ACC112 (cell line): ENCODE data around the gene RIPK4.

Experiments used
- H2AFZ ChIP-seq: fragments of 200-600 bp; sonication (generic); one replicate; pipeline ENCODE4 v1.6.0; 2017; ENCODE audit warnings: antibody characterized with exemption, low read length; ENCODE audit not compliant: unreplicated experiment
- H3K27ac ChIP-seq: fragments of 200-600 bp; sonication (generic); 2 replicates; pipeline ENCODE4 v1.5.1; 2014; ENCODE audit warnings: low read depth, mild to moderate bottlenecking, antibody characterized with exemption, low read length, moderate library complexity
- H3K27me3 ChIP-seq: fragments of 200-600 bp; sonication (generic); 2 replicates; pipeline ENCODE4 v1.6.1; 2014; ENCODE audit warnings: mild to moderate bottlenecking, antibody characterized with exemption, low read length, moderate library complexity, mixed read lengths; ENCODE audit not compliant: insufficient read depth
- H3K36me3 ChIP-seq: fragments of 200-600 bp; sonication (generic); 2 replicates; pipeline ENCODE4 v1.6.1; 2016; ENCODE audit warnings: mild to moderate bottlenecking, antibody characterized with exemption, low read length, moderate library complexity, mixed read lengths; ENCODE audit not compliant: insufficient read depth
- H3K4me1 ChIP-seq: fragments of 200-600 bp; sonication (generic); one replicate; pipeline ENCODE4 v1.6.1; 2016; ENCODE audit warnings: low read length, mixed read lengths; ENCODE audit not compliant: insufficient read depth, unreplicated experiment, control insufficient read depth
- H3K4me3 ChIP-seq: fragments of 200-600 bp; sonication (generic); 2 replicates; pipeline ENCODE4 v1.5.1; 2014; ENCODE audit warnings: mild to moderate bottlenecking, low read depth, low read length
- H3K79me2 ChIP-seq: fragments of 200-600 bp; sonication (generic); one replicate; pipeline ENCODE4 v1.6.0; 2016; ENCODE audit warnings: low read length; ENCODE audit not compliant: control insufficient read depth, unreplicated experiment, insufficient read depth

Gene RIPK4

DNA sequence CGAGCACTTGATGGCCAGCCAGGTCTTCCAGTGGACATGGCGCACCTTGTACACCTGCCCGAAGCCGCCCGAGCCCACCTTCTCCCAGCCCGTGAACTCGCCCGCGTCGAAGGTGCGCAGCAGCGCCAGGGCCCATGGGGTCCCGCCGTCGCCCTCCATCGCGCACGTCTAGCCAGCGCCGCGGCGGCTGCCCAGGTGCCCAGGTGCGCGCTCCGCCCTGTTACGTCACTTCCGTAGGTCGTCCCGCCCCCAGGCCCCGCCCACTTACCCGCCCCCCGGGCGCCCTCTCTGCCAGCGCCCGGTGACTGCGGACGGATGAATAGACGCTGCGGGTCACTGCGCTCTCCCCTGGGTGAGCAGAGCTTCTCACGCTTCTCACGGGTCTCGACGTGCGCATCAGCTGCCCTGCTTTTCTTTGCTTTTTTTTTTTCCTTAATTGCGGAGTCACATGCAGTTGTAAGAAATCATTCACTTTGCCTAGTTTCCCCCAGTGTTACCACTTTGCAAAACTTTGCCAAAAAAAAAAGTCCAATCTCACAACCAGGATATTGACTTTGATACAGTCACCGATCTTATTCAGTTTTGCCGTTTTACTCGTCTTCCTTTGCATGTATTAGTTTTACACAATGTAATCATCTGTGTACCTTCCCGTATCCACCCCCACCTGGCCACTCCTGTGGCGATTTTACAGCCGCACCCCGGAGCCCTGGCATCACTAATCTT lies at the start of gene RIPK4:
Gene RIPK4 (minus strand): TSS at position 170 of the 723 bp plus-strand sequence. CDS start 11 bp downstream, at position 159.
- Histone ChIP-seq H3K27me3 (peaks cover 27% of the 10 kb centered on the region), H3K4me1 (peaks cover 13% of the 10 kb centered on the region), H3K27ac (no peak within 1 kb of the TSS), H3K79me2 (no peaks in the 10 kb centered on the region), H3K4me3 (peak within 1 kb of the TSS; percentile 63), H3K36me3 (no peaks in the 10 kb centered on the region), H2AFZ (no peak within 1 kb of the TSS)

DNA sequence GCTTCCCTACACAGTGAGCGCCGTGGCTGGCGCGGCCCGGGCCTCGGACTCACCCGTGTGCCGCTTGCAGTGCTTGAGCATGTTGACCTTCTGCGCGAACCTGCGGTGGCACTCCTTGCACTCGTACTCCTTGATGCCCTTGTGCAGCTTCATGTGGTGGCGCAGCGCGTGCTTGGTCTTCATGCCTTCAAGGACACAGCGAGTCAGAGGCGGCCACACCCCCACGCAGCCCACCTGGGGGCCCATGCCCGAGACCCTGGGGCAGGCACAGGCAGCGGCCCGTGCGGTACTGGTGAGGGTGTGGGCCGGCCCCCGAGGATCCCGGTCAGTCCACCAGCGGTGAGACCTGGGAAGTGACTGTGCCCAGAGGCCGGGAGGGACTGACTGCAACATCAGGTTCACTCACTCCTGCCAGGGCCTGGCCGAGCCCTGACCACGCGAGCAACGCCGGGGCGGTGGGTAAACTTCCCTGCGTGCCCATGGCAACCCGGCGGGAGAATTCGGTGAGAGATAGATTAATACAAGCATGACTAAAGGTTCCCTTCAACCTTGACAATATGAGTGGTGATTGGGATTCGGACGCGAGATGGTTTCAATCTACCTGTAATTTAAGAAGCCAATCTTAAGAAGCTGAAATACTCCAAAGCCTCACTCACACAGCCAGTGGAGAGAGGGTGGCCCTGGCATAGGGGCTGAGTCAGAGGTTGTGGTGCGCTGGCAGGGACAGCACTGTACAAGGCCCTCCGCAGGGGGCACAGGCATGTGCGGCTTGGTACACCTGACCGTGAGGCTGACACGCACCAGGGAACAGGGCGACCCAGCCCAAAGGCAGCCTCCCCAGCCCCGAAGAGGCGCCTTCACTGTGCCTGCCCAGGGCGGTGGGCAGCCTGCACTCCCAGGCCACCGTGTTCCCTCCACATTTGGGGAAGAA lies 49.1 kb upstream of the RIPK4 start:
- Histone ChIP-seq H3K27me3 (no peaks in the 10 kb centered on the region), H3K4me3 (no peak overlapping the region), H2AFZ (no peak overlapping the region), H3K27ac (no peak overlapping the region), H3K36me3 (peaks cover 7% of the 10 kb centered on the region; the same call in 1 of the 2 replicates), H3K79me2 (no peaks in the 10 kb centered on the region), H3K4me1 (no peaks in the 10 kb centered on the region)

DNA sequence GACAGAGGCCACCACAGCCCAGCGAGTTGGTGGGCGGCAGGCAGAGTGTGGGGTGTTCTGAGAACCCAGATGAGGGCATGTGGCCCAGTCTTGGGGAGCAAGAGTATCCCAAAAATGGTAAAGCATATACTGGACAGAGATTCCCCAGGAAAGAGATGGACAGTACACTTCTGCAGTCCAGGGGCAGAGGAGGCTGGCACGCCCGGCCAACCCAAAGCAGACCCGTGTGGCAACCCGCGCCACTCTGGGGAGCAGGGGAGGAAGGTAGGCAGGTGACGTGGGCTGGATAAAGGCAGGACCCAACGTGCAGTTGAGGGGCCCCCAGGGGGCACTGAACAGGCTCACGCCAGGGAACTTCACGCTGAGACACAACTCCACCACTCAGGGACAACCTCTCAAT lies 46.4 kb upstream of the RIPK4 start:
- Histone ChIP-seq H2AFZ (no peak overlapping the region), H3K27ac (no peak overlapping the region), H3K36me3 (peaks cover 25% of the 10 kb centered on the region), H3K4me3 (no peak overlapping the region), H3K4me1 (no peaks in the 10 kb centered on the region), H3K79me2 (no peaks in the 10 kb centered on the region), H3K27me3 (no peaks in the 10 kb centered on the region)

DNA sequence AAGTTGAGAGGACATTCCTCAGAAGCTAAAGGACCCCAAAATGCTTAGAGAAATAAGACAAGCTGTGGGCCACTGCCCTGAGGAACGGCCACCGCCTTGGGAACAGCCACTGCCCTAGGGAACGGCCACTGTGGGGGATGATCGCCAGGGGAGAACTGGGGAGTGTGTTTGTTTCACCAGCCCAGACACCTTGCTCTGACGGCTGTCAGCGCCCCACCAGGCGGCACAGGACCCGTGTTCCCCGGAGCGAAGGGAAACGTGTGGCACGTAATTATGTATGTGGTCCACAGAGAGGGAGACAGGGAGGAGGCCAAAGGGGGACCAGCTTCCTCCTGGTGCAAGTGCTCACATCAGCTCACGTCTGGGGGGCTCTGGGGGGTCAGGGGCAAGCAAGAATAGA lies 45.8 kb upstream of the RIPK4 start:
- Histone ChIP-seq H3K4me1 (no peaks in the 10 kb centered on the region), H3K36me3 (peaks cover 28% of the 10 kb centered on the region), H3K79me2 (no peaks in the 10 kb centered on the region), H3K27me3 (no peaks in the 10 kb centered on the region), H3K27ac (no peak overlapping the region), H3K4me3 (no peak overlapping the region), H2AFZ (no peak overlapping the region)

DNA sequence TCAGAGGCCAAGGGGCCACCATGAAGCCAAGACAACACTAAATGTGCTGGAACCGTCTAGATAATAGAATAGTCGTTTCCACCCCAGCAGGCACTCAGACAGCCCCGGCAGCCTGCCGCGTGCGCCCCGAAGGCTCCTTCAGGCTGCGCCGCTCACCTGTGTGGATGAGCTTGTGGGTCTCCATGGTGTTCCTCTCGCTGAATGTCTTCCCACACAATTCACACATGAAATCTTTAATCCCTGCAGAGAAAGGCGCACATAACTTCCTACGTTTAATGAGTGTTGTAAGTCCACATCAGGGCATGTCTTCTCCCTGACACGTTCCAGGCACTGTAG lies 43.7 kb upstream of the RIPK4 start:
- peaks cover 27% of the 10 kb centered on the region for H3K36me3 ChIP-seq
- no peaks in the 10 kb centered on the region for H3K27me3 ChIP-seq
- H2AFZ ChIP-seq: no peak overlapping the region
- no peaks in the 10 kb centered on the region for H3K4me1 ChIP-seq
- no peak overlapping the region for H3K4me3 ChIP-seq
- H3K79me2 ChIP-seq: no peaks in the 10 kb centered on the region
- no peak overlapping the region for H3K27ac ChIP-seq

DNA sequence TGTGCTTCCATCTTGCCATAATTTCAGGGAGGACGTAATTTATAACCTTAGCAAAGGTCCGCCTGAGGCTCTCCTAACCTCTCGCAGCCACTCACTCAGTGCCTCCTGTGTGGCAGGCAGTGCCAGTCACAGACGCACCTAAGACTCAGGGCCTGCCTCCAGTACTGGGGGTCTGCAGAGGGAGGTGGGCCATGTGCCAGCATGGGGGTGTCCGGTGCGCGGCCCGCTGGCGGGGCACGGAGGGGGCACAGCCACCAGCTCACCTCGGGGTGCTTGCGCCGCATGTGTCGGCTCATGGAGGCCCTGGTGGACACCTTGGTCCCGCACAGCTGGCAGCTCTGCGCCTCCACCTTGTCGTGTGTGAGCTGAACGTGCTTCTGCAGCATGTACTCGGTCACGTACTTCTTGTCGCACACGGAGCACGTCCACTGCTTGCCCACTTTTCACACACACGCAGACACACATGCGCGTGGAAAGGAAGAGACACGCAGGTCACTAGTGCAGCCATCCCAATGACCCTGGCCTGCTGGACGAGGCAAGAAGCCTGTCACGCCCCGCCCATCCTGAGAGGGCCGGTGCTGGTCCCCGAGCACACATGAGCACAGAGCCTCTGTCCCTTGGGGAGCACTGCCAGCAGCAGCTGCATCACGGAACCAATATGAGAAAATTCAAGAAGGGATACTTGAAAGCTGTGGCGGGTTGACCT lies 43.2 kb upstream of the RIPK4 start:
- Histone ChIP-seq H3K79me2 (no peaks in the 10 kb centered on the region), H3K4me3 (no peak overlapping the region), H3K36me3 (peaks cover 24% of the 10 kb centered on the region), H3K27ac (no peak overlapping the region), H2AFZ (no peak overlapping the region), H3K27me3 (no peaks in the 10 kb centered on the region), H3K4me1 (no peaks in the 10 kb centered on the region)

DNA sequence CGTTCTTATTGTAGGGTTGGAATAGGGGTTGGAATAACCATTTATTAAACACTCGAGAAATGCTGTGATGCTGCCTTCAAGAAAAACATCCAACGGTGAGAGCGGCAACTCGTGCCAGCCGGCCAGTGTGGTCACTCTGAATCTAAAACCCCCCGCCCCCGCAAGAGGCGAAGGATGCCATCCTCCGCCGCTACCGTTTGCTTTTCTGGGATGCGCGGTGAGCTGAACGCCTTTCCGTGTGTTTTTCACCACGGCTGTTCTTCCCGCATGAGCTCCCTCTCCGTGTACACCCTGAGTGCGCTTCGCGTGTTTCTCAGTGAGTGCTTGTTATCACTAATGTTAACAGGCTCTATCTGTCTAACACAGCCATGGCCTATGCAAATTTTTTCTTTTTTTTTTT lies 42.0 kb upstream of the RIPK4 start:
- no peaks in the 10 kb centered on the region for H3K27me3 ChIP-seq
- no peak overlapping the region for H2AFZ ChIP-seq
- H3K27ac ChIP-seq: no peak overlapping the region
- peaks cover 24% of the 10 kb centered on the region for H3K36me3 ChIP-seq
- no peaks in the 10 kb centered on the region for H3K4me1 ChIP-seq
- H3K4me3 ChIP-seq: no peak overlapping the region
- H3K79me2 ChIP-seq: no peaks in the 10 kb centered on the region

DNA sequence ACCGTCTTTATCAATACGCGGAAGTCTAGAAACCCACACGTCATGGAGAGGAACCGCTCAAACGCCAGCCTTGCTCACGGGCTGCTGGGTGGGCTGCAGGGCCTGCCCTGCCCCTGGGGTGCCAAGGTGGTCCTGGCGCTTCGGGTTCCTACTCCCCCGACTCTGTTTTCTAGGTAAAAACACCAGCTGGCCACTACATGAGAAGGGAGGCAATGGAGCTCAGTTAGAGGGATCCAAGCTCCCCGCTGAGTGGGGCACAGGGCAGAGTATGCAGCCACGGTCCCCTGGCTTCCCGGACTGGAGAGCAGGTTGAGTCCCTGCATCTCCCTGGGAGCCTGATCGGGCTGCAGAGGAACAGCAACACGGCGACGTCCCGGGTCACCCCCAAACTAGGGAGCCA lies 41.2 kb upstream of the RIPK4 start:
- Histone ChIP-seq H3K27ac (no peak overlapping the region), H3K27me3 (no peaks in the 10 kb centered on the region), H3K4me3 (no peak overlapping the region), H3K36me3 (peaks cover 24% of the 10 kb centered on the region), H3K79me2 (no peaks in the 10 kb centered on the region), H3K4me1 (no peaks in the 10 kb centered on the region), H2AFZ (no peak overlapping the region)

DNA sequence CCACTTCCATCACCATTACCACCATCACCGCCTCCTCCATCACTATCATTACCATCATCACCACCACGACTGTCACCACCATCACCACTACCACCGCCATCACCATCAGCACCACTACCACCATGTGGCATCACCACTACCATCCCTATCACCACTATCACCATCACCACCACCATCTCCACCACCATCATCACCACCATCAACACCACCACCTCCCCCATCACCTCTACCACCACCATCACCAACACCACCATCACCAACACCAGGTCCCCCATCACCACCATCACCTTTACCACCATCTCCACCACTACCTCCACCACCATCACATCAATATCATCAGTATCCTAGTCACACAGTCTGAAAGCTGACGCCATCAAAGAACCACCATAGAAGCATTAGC lies 39.9 kb upstream of the RIPK4 start:
- Histone ChIP-seq H3K79me2 (no peaks in the 10 kb centered on the region), H2AFZ (no peak overlapping the region), H3K27ac (no peak overlapping the region), H3K4me3 (no peak overlapping the region), H3K4me1 (no peaks in the 10 kb centered on the region), H3K36me3 (peaks cover 24% of the 10 kb centered on the region), H3K27me3 (no peaks in the 10 kb centered on the region)

DNA sequence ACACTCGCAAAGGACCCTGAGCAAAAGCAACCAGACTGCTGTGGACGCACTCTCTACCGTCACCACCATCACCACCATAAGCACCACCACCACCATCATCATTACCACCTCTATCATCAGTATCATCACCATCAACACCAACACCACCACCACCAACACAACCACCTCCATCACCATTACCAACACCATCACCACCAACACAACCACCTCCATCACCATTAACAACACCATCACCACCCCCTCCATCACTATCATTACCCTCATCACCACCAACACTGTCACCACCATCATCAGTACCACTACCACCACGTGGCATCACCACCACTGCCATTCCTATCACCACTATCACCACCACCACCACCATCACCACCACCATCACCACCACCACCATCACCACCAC lies 38.8 kb upstream of the RIPK4 start:
- Histone ChIP-seq H3K27ac (no peak overlapping the region), H2AFZ (no peak overlapping the region), H3K36me3 (peaks cover 19% of the 10 kb centered on the region), H3K4me3 (no peak overlapping the region), H3K79me2 (no peaks in the 10 kb centered on the region), H3K4me1 (no peaks in the 10 kb centered on the region), H3K27me3 (no peaks in the 10 kb centered on the region)
